ENCODE results near the gene LNP1. TPM values are rescaled to one million over a fixed set of nuclear protein-coding genes. Genes with fewer than 3 reads are reported as not detected.

The LNP1 gene
- total RNA-seq, 1 donor from 2014 or later: 1.3 TPM

- intact Hi-C loops (cut with DNase I): loop anchor here (5.0 kb wide), 1 partner anchor 1168 kb away; the partner anchor contains the start of gene PCNP
- no peak for TF ChIP-seq CTCF (IDR thresholded peaks at IDR 0.05)
- DNase-seq (ENCODE audit: low spot score in 2 of 2): no peak
- peaks cover 10 to 23% of the 10 kb centered on the region in 2 donors for H3K4me1 ChIP-seq
- H3K27me3 ChIP-seq: no peaks in the 10 kb centered on the region
- H3K9me3 ChIP-seq: peaks cover 0 to 9% of the 10 kb centered on the region in 2 donors
- H3K4me3 ChIP-seq: no peak overlapping the region
- no peak overlapping the region for H3K27ac ChIP-seq
- peaks cover 0 to 5% of the 10 kb centered on the region in 2 donors for H3K36me3 ChIP-seq
Observed at GRCh38 chr3:100404250-100404548, 2.9 kb downstream of the LNP1 start.

GRCh38 chr3:100407164-100407563 lies 5.8 kb downstream of the LNP1 start:
- DNase-seq (ENCODE audit: low spot score in 2 of 2): no peak
- H3K36me3 ChIP-seq: peaks cover 2 to 5% of the 10 kb centered on the region in 2 donors
- H3K9me3 ChIP-seq: peaks cover 6 to 20% of the 10 kb centered on the region in 2 donors
- H3K27me3 ChIP-seq: no peaks in the 10 kb centered on the region
- H3K27ac ChIP-seq: no peak overlapping the region
- no peak for TF ChIP-seq CTCF (IDR thresholded peaks at IDR 0.05)
- intact Hi-C loops (cut with DNase I): no loop called here
- no peak overlapping the region for H3K4me3 ChIP-seq
- peaks cover 4 to 20% of the 10 kb centered on the region in 2 donors for H3K4me1 ChIP-seq

GRCh38 chr3:100407977-100408532 lies 6.7 kb downstream of the LNP1 start:
- intact Hi-C loops (cut with DNase I): no loop called here
- Histone ChIP-seq H3K36me3 (peaks cover 3 to 5% of the 10 kb centered on the region in 2 donors), H3K4me1 (peaks cover 2 to 11% of the 10 kb centered on the region in 2 donors), H3K4me3 (no peak overlapping the region), H3K27ac (no peak overlapping the region), H3K9me3 (peaks cover 6 to 20% of the 10 kb centered on the region in 2 donors), H3K27me3 (no peaks in the 10 kb centered on the region)
- no peak for DNase-seq (ENCODE audit: low spot score in 2 of 2)
- no peak for TF ChIP-seq CTCF (IDR thresholded peaks at IDR 0.05)

- Histone ChIP-seq H3K4me3 (no peak overlapping the region), H3K9me3 (peaks cover 6 to 20% of the 10 kb centered on the region in 2 donors), H3K36me3 (peaks cover 3 to 5% of the 10 kb centered on the region in 2 donors), H3K4me1 (no peaks in the 10 kb centered on the region), H3K27me3 (no peaks in the 10 kb centered on the region), H3K27ac (no peak overlapping the region)
- DNase-seq (ENCODE audit: low spot score in 2 of 2): no peak
- intact Hi-C loops (cut with DNase I): no loop called here
- TF ChIP-seq CTCF (IDR thresholded peaks at IDR 0.05): no peak
Observed at GRCh38 chr3:100411091-100411982, 10.0 kb downstream of the LNP1 start.

GRCh38 chr3:100412912-100413590 lies 11.7 kb downstream of the LNP1 start:
- Histone ChIP-seq H3K27me3 (no peaks in the 10 kb centered on the region), H3K9me3 (peaks cover 6 to 11% of the 10 kb centered on the region in 2 donors), H3K4me3 (no peak overlapping the region), H3K27ac (no peak overlapping the region), H3K36me3 (peaks cover 0 to 3% of the 10 kb centered on the region in 2 donors), H3K4me1 (no peaks in the 10 kb centered on the region)
- TF ChIP-seq CTCF (IDR thresholded peaks at IDR 0.05): no peak
- intact Hi-C loops (cut with DNase I): no loop called here
- no peak for DNase-seq (ENCODE audit: low spot score in 2 of 2)
